Tibial nerve (tissue), 4 donors: ENCODE results near the gene LMF1. TPM values are rescaled to one million over a fixed set of nuclear protein-coding genes. Genes with fewer than 3 reads are reported as not detected.
A peak's percentile ranks its signal among the peaks of the same experiment; 100 is the strongest.

Experiments
- DNase-seq, 2 donors: peaks; one replicate each; pipeline ENCODE4 v3.0.0-alpha.2; 2019; ENCODE audit warnings: low spot score in 2 of 2
- H3K27ac ChIP-seq, 4 donors: fragments of 200-600 bp; sonication (generic) in 3 of 4; one replicate each; pipeline ENCODE4 v1.5.1; 2017 to 2019; ENCODE audit warnings: mild to moderate bottlenecking in 1 of 4
- H3K27me3 ChIP-seq, 2 donors: fragments of 200-600 bp; sonication (generic) in 1 of 2; one replicate each; pipeline versions ENCODE4 v1.5.1 to v1.6.0; 2017 to 2019
- H3K36me3 ChIP-seq, 3 donors: fragments of 200-600 bp; sonication (generic); one replicate each; pipeline ENCODE4 v1.5.1; 2018 to 2019
- H3K4me1 ChIP-seq, 4 donors: fragments of 200-600 bp; sonication (generic) in 3 of 4; one replicate each; pipeline ENCODE4 v1.5.1; 2017 to 2019
- H3K4me3 ChIP-seq, 4 donors: fragments of 200-600 bp; sonication (generic) in 3 of 4; one replicate each; pipeline ENCODE4 v1.5.1; 2017 to 2019; ENCODE audit warnings: mild to moderate bottlenecking in 1 of 4, moderate library complexity in 1 of 4
- H3K9me3 ChIP-seq, 4 donors: fragments of 200-600 bp; sonication (generic) in 3 of 4; one replicate each; pipeline ENCODE4 v1.5.1; 2017 to 2019
- EP300 ChIP-seq, 2 donors: sonication (generic); formaldehyde crosslinking; IDR thresholded peaks; one replicate each; pipeline ENCODE4 v1.6.1; 2017; ENCODE audit warnings: antibody characterized with exemption in 2 of 2, mild to moderate bottlenecking in 1 of 2
- POLR2A ChIP-seq, 2 donors: fragments of 450-650 bp; IDR thresholded peaks; one replicate each; pipeline ENCODE4 v1.6.1; 2017; ENCODE audit warnings: antibody characterized with exemption in 2 of 2, mild to moderate bottlenecking in 2 of 2, moderate library complexity in 2 of 2
- WGBS, 2 donors: methylation state at CpG; one replicate each; pipeline ENCODE4 v1.1.5; 2018; 5-methylcytosine and 5-hydroxymethylcytosine counted together
- total RNA-seq, 4 donors: library from RNA; depleted of rRNA; stranded (reverse); fragments of >200 nt; gene quantifications; one replicate each; pipeline ENCODE4 v1.1.0, GENCODE V29; 2016
- TF ChIP-seq, protein P1 (sequence below), 5 experiments: fragments of 200-600 bp in 3 of 5; fragments of 450-650 bp in 2 of 5; sonication (generic) in 3 of 5; IDR thresholded peaks; one replicate each; pipeline ENCODE4 v1.5.1; 2016 to 2019; ENCODE audit warnings: antibody characterized with exemption in 5 of 5, mild to moderate bottlenecking in 3 of 5, moderate library complexity in 2 of 5

The LMF1 gene
- total RNA-seq, 4 donors from 2014 or later, result 24.5 to 58.5 (median 31.8) TPM

DNA sequence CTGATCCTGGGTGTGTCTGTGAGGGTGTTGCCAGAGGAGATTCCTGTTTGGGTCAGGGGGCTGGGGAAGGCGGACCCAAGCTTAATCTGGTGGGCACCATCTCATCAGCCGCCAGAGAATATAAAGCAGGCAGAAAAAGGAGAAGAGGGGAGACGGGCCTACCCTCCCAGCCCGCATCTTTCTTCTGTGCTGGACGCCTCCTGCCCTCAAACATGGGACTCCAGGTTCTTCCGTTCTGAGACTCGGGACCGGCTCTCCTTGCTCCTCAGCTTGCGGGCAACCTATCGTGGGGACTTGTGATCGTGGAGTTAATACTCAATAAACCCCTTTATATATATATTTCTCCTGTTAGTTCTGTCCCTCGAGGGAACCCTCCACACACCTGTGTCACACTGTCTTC, 64.5 kb downstream of the LMF1 start:
- H3K4me1 ChIP-seq, result peaks cover 0 to 10% (median 3%) of the 10 kb centered on the region in 4 donors
- WGBS, 2 donors, result 95 to 97% methylated on average over 12 of the region's 12 CpGs
- peaks cover 0 to 13% (median 0%) of the 10 kb centered on the region in 4 donors for H3K9me3 ChIP-seq
- H3K36me3 ChIP-seq, result peaks cover 0 to 60% (median 0%) of the 10 kb centered on the region in 3 donors
- no peak for DNase-seq
- no peak overlapping the region for H3K4me3 ChIP-seq
- no peak overlapping the region for H3K27ac ChIP-seq
- H3K27me3 ChIP-seq, result no peaks in the 10 kb centered on the region
- TF ChIP-seq, protein P1, sequence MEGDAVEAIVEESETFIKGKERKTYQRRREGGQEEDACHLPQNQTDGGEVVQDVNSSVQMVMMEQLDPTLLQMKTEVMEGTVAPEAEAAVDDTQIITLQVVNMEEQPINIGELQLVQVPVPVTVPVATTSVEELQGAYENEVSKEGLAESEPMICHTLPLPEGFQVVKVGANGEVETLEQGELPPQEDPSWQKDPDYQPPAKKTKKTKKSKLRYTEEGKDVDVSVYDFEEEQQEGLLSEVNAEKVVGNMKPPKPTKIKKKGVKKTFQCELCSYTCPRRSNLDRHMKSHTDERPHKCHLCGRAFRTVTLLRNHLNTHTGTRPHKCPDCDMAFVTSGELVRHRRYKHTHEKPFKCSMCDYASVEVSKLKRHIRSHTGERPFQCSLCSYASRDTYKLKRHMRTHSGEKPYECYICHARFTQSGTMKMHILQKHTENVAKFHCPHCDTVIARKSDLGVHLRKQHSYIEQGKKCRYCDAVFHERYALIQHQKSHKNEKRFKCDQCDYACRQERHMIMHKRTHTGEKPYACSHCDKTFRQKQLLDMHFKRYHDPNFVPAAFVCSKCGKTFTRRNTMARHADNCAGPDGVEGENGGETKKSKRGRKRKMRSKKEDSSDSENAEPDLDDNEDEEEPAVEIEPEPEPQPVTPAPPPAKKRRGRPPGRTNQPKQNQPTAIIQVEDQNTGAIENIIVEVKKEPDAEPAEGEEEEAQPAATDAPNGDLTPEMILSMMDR (IDR thresholded peaks at IDR 0.05), result no peak
- TF ChIP-seq EP300 (IDR thresholded peaks at IDR 0.05) (no peak), POLR2A (IDR thresholded peaks at IDR 0.05) (no peak)

DNA sequence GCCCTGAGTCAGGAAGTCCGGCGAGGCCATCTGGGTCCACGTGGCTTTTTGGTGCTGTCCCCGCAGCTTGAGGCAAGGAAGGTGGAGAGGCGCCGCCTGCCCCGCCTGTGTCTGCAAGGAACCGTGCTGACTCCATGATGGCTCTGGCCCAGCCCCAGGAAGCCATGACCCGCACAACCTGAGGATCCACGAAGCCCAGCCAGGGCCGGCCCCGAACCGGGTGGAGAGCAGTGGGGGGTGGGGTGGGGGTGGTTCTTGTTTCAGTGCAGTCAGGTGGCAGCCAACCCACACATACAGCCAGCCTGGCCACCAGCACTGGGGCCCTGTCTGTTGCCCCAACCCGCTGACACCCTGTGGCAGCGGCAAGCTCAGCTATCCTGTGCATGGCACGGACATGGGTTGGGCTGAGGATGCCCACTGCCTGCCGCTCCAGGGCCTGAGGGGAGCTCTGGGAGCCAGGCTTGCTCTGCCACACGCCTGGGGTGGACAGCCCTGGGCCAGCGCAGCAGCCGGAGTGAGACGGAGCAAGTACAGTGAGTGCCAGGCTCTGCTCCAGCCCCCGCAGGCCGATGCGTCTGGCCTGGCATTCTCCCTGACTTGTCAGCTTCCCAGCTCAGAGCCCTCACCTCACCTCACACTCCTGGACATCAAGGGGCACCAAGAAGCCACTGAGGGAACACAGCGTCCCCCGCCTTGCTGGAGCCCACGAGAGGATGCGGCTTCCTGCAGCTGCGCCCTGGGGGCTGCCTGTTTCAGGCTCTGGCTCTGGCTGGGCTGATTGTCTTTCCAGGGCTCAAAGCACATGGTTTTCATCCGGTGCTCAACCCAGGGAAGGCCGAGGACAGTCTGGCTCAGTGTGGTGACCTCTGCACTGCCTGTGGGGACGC, 68.8 kb downstream of the LMF1 start:
- H3K27me3 ChIP-seq, result no peaks in the 10 kb centered on the region
- H3K27ac ChIP-seq, result peak overlapping the region; percentile 34 to 75 (median 62)
- TF ChIP-seq POLR2A (IDR thresholded peaks at IDR 0.05) (no peak), EP300 (IDR thresholded peaks at IDR 0.05) (peak in 1 of 2 donors; percentile 25)
- no peak for DNase-seq
- H3K36me3 ChIP-seq, result peaks cover 0 to 29% (median 0%) of the 10 kb centered on the region in 3 donors
- H3K4me1 ChIP-seq, result peaks cover 0 to 22% (median 4%) of the 10 kb centered on the region in 4 donors
- WGBS, 2 donors, result 68 to 74% methylated on average over 8 to 27 of the region's 32 CpGs
- peaks cover 0 to 7% (median 0%) of the 10 kb centered on the region in 4 donors for H3K9me3 ChIP-seq
- no peak overlapping the region for H3K4me3 ChIP-seq

DNA sequence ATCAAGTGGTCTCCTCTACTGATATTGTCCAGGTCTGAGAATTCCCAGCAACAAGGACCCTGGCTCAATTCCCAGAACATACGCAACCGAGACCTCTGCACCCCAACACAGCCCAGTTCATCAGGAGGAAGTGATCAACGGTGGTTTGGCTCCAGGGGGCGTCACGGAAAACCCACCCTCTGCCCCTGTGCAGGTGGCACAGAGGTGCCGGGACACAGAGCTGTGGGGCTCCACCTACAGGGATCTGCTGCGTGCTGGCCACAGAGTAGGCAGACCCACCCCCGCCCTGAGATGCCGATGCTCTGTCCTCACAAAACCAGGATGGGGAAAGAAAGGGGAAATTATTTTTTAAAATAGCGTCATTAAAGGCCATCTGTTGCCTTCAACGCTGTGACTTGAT, 69.6 kb downstream of the LMF1 start:
- TF ChIP-seq, protein P1 (IDR thresholded peaks at IDR 0.05), result no peak
- TF ChIP-seq EP300 (IDR thresholded peaks at IDR 0.05), result no peak
- TF ChIP-seq POLR2A (IDR thresholded peaks at IDR 0.05), result no peak
- Histone ChIP-seq H3K9me3 (no peaks in the 10 kb centered on the region), H3K27ac (peak overlapping the region in 2 of 4 donors; percentile 64 to 75), H3K36me3 (peaks cover 0 to 21% (median 0%) of the 10 kb centered on the region in 3 donors), H3K27me3 (no peaks in the 10 kb centered on the region), H3K4me3 (no peak overlapping the region), H3K4me1 (peaks cover 0 to 31% (median 5%) of the 10 kb centered on the region in 4 donors)
- 73 to 82% methylated on average over 11 of the region's 11 CpGs for WGBS, 2 donors
- DNase-seq, result no peak

DNA sequence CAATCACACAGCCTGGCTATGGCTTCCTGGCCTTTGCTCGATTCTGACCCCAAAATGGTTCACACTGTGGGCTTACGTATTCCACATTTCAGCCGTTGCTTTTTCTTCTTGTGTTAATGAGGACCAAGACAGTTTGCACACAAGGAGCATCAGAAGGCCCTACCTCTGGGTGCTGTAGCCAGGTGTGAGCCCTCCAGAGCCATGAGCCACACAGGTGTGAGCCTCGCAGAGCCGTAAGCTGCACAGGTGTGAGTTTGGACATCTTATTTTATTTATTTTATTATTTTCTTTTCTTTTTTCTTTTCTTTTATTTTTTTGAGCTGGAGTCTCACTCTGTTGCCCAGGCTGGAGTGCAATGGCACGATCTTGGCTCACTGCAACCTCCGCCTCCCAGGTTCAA, 70.6 kb downstream of the LMF1 start:
- TF ChIP-seq EP300 (IDR thresholded peaks at IDR 0.05), result no peak
- TF ChIP-seq, protein P1 (IDR thresholded peaks at IDR 0.05), result no peak
- no peak for TF ChIP-seq POLR2A (IDR thresholded peaks at IDR 0.05)
- H3K4me1 ChIP-seq, result peaks cover 0 to 37% (median 7%) of the 10 kb centered on the region in 4 donors
- H3K9me3 ChIP-seq, result no peaks in the 10 kb centered on the region
- H3K36me3 ChIP-seq, result peaks cover 0 to 14% (median 0%) of the 10 kb centered on the region in 3 donors
- no peaks in the 10 kb centered on the region for H3K27me3 ChIP-seq
- H3K27ac ChIP-seq, result no peak overlapping the region
- no peak overlapping the region for H3K4me3 ChIP-seq
- no peak for DNase-seq
- WGBS, 2 donors, result 93 to 94% methylated on average over 7 of the region's 7 CpGs

DNA sequence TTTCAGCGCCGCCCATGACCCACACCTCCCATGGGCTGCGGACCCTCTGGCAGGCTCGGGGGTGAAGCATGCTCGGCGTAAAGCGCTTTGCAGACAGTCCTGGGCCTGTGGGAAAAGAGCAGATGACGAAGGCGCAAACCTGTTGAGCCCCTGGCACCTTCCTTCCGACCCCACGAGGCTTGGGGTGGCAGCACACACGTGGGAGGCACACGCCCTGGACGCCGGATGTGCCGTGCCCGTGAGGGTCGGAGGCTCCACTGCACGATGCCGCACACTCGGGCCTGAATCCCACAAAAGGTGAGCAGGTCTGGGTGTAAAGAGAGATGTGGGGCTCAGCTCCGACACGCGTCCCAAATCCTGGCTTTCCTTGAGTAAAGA, 71.1 kb downstream of the LMF1 start:
- Histone ChIP-seq H3K27me3 (no peaks in the 10 kb centered on the region), H3K4me3 (no peak overlapping the region), H3K36me3 (peaks cover 0 to 14% (median 0%) of the 10 kb centered on the region in 3 donors), H3K9me3 (no peaks in the 10 kb centered on the region), H3K4me1 (peaks cover 0 to 42% (median 10%) of the 10 kb centered on the region in 4 donors), H3K27ac (peak overlapping the region in 1 of 4 donors; percentile 82)
- no peak for DNase-seq
- TF ChIP-seq POLR2A (IDR thresholded peaks at IDR 0.05) (no peak), EP300 (IDR thresholded peaks at IDR 0.05) (no peak)
- TF ChIP-seq, protein P1 (IDR thresholded peaks at IDR 0.05), result no peak
- 92 to 94% methylated on average over 24 of the region's 24 CpGs for WGBS, 2 donors
